ENCODE data around the gene LRRC61. TPM values are rescaled to one million over a fixed set of nuclear protein-coding genes. Genes with fewer than 3 reads are reported as not detected.
A peak's percentile ranks its signal among the peaks of the same experiment; 100 is the strongest.

LRRC61 gene
- total and polyA plus RNA-seq, 2 experiments from 2014 or later = 34.7 to 75.2 TPM

GRCh38 chr7:150346922-150347321 is 23.8 kb downstream of the LRRC61 start (continued):
- TF ChIP-seq REST (IDR thresholded peaks at IDR 0.05; ENCODE audit: unreplicated experiment) (no peak), POLR2AphosphoS5 (IDR thresholded peaks at IDR 0.05; ENCODE audit: low read depth) (no peak), STAT1 (IDR thresholded peaks at IDR 0.05; ENCODE audit: unreplicated experiment) (no peak), EZH2phosphoT487 (IDR thresholded peaks at IDR 0.05; ENCODE audit: unreplicated experiment) (no peak), CREB1 (CRISPR knock-in tag; IDR thresholded peaks at IDR 0.05; ENCODE audit: low read depth) (no peak), CTCF (conservative IDR thresholded peaks at IDR 0.05; ENCODE audit: low read depth in 2 of 2) (no peak)

GRCh38 chr7:150351587-150352194 is 28.5 kb downstream of the LRRC61 start:
- no peaks in the 10 kb centered on the region for H4K20me1 ChIP-seq (replicated peaks; ENCODE audit: insufficient read depth)
- H3K79me2 ChIP-seq (replicated peaks; ENCODE audit: insufficient read depth) = no peaks in the 10 kb centered on the region
- Mint-ChIP-seq H3K27ac (no peak overlapping the region), H3K36me3 (ENCODE audit: low read depth) (peaks cover 3% of the 10 kb centered on the region; the same call in 2 of the 3 replicates), H3K4me1 (peaks cover 4% of the 10 kb centered on the region; the same call in 1 of the 3 replicates), H3K9me3 (peaks cover 3% of the 10 kb centered on the region; the same call in 1 of the 3 replicates), H3K4me3 (no peak overlapping the region), H3K27me3 (ENCODE audit: insufficient read depth, low read depth, poor library complexity) (no peaks in the 10 kb centered on the region)
- peak; percentile 49 for DNase-seq (ENCODE audit: low spot score)
- no peak overlapping the region for H2AFZ ChIP-seq
- no peak overlapping the region for H3K4me3 ChIP-seq
- ATAC-seq = peak; percentile 74
- H3K9me2 ChIP-seq (ENCODE audit: insufficient read depth) = no peaks in the 10 kb centered on the region
- no peak overlapping the region for H3K4me2 ChIP-seq
- no peaks in the 10 kb centered on the region for H3F3A ChIP-seq (replicated peaks; ENCODE audit: low read depth)
- no peak for TF ChIP-seq POLR2AphosphoS5 (IDR thresholded peaks at IDR 0.05; ENCODE audit: low read depth)
- no peak for TF ChIP-seq JUNB (IDR thresholded peaks at IDR 0.05; ENCODE audit: unreplicated experiment)
- no peak for TF ChIP-seq NANOG (IDR thresholded peaks at IDR 0.05; ENCODE audit: borderline replicate concordance)
- TF ChIP-seq EZH2 (IDR thresholded peaks at IDR 0.05; ENCODE audit: low read depth, unreplicated experiment) = no peak
- no peak for TF ChIP-seq CREB1 (CRISPR knock-in tag; IDR thresholded peaks at IDR 0.05; ENCODE audit: low read depth)
- TF ChIP-seq ZNF331 (CRISPR knock-in tag; IDR thresholded peaks at IDR 0.05; ENCODE audit: low read depth) = no peak
- TF ChIP-seq STAT1 (IDR thresholded peaks at IDR 0.05; ENCODE audit: unreplicated experiment) = no peak
- H3K36me3 ChIP-seq (ENCODE audit: insufficient read depth) = no peaks in the 10 kb centered on the region; the same call in 1 of the 2 replicates
- H3K4me1 ChIP-seq (ENCODE audit: insufficient read depth) = no peaks in the 10 kb centered on the region
- no peak overlapping the region for H3K27ac ChIP-seq (ENCODE audit: low read depth)
- no peaks in the 10 kb centered on the region for H3K27me3 ChIP-seq (ENCODE audit: insufficient read depth)
